A549 (cell line): ENCODE results near the gene EPS15. TPM values are rescaled to one million over a fixed set of nuclear protein-coding genes. Genes with fewer than 3 reads are reported as not detected.

Experiments used
- ATAC-seq, 2 experiments: fragments of 200-7000 bp in 1 of 2; fragments of >200 bp in 1 of 2; cut with Nextera tagmentation in 1 of 2; cut with Tn5 transposase in 1 of 2; 3 replicates each; pipeline versions ENCODE4 v1.8.0 to v1.9.1; 2018 to 2020; ENCODE audit warnings: mild to moderate bottlenecking in 1 of 2, moderate library complexity in 1 of 2
- CTCF ChIA-PET: fragments of 300-600 bp; sonication (Branson Sonifier 250); formaldehyde crosslinking; extraction: SDS; loops from one replicate; lab custom pipeline; 2021; ENCODE audit warnings: antibody characterized with exemption, inconsistent platforms; lab: Yijun Ruan, JAX
- POLR2A ChIA-PET: fragments of 350-600 bp; formaldehyde crosslinking; extraction: SDS; loops from one replicate; lab custom pipeline; 2021; ENCODE audit warnings: antibody characterized with exemption, inconsistent platforms; lab: Yijun Ruan, JAX
- DNase-seq, 2 experiments: peaks; one replicate each; pipeline versions ENCODE4 v3.0.0 to v3.0.0-alpha.2; 2011 to 2016; ENCODE audit warnings: low read depth in 1 of 2, low spot score in 1 of 2
- FAIRE-seq: peaks from 2 replicates; lab custom pipeline; 2011; peaks lifted over from hg19 to GRCh38; lab: Jason Lieb, UNC
- H3K27ac ChIP-seq, 2 experiments: fragments of >200 bp; sonication (Bioruptor Twin); formaldehyde crosslinking; 3 replicates each; pipeline ENCODE4 v1.5.1; 2016 to 2017
- H3K4me1 ChIP-seq: fragments of >200 bp; sonication (Bioruptor Twin); formaldehyde crosslinking; 3 replicates; pipeline ENCODE4 v1.6.1; 2016
- H3K4me2 ChIP-seq: fragments of >200 bp; sonication (Bioruptor Twin); formaldehyde crosslinking; 3 replicates; pipeline ENCODE4 v1.6.1; 2016
- H3K4me3 ChIP-seq: fragments of >200 bp; sonication (Bioruptor Twin); formaldehyde crosslinking; 3 replicates; pipeline ENCODE4 v1.5.1; 2016
- H3K9me3 ChIP-seq: fragments of >200 bp; sonication (Bioruptor Twin); formaldehyde crosslinking; 3 replicates; pipeline ENCODE4 v1.6.1; 2016
- BHLHE40 ChIP-seq: IDR thresholded peaks from 2 replicates; pipeline ENCODE4 v1.6.1; 2012; ENCODE audit warnings: low read depth, low read length, inconsistent platforms
- TFCP2L1 ChIP-seq: fragments of 250-450 bp; sonication (Bioruptor Pico); IDR thresholded peaks from 2 replicates; pipeline ENCODE4 v1.5.0; 2021; ENCODE audit warnings: mild to moderate bottlenecking
- ZFP36 ChIP-seq: fragments of 450-650 bp; IDR thresholded peaks from 2 replicates; pipeline ENCODE4 v1.6.1; 2014; ENCODE audit warnings: borderline replicate concordance; ENCODE audit not compliant: partially characterized antibody
- ZSCAN20 ChIP-seq: fragments of 250-450 bp; sonication (Bioruptor Pico); IDR thresholded peaks from 2 replicates; pipeline ENCODE4 v1.8.0; 2022; ENCODE audit warnings: mild to moderate bottlenecking, moderate library complexity
- WGBS: methylation state at CpG from one replicate; pipeline ENCODE4 v1.1.6; 2017; ENCODE audit errors: missing lambda C conversion rate; 5-methylcytosine and 5-hydroxymethylcytosine counted together
- polyA plus RNA-seq, 4 experiments: library from polyadenylated mRNA; depleted of rRNA in 3 of 4; stranded (reverse); fragments of >200 nt; fragmentation: RNase III in 1 of 4; extraction: RNeasy Plus Mini Kit Qiagen cat#74134 plus additional on column Dnase treatment in 1 of 4; gene quantifications; 2 replicates in 3 of 4; 3 replicates in 1 of 4; pipeline ENCODE4 v1.2.3, GENCODE V29; 2011 to 2017
- small RNA-seq, 6 experiments: library from RNA; depleted of rRNA; stranded (forward); fragments of <200 nt; gene quantifications; one replicate each; pipeline ENCODE3, GENCODE V24; 2012
- TF ChIP-seq, protein P1 (sequence below): fragments of 250-450 bp; sonication (Bioruptor Pico); IDR thresholded peaks from 2 replicates; pipeline ENCODE4 v1.5.0; 2020; ENCODE audit warnings: low read depth, mild to moderate bottlenecking, moderate library complexity
- TF ChIP-seq, protein P2 (sequence below): IDR thresholded peaks from 2 replicates; pipeline ENCODE4 v1.6.1; 2012

EPS15 gene
- polyA plus RNA-seq, 2 of the 4 experiments (the other 2 are of a cell fraction): 10.9 to 35.4 TPM

DNA sequence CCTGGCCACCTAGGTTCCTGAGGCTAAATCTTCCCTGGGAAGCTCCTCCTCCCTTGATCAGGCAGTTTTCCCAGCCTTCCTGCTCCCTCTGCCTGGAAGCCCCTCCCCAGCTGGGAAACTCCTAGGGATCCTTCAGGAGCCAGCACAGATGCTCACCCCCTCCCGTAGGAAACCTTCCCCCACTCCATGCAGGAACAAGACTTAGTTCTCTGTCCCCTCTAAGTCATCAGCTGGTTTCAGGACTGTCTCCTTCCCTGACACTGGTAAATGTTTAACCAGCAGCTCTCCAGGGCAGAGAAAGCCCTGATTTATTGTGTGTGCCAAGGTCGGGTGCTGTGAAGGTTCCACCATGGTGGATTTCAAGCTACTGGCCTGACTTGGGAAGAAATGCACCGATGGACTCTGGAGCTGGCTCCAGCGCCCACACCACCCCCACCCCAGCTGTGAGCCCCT is 213.7 kb downstream of the EPS15 start:
- FAIRE-seq (no peak), DNase-seq (peak; percentile 20 to 30), ATAC-seq (peak; percentile 31 to 65; a peak in 3 of 6 replicates)
- H3K4me3 ChIP-seq: no peak overlapping the region
- TF ChIP-seq BHLHE40 (no peak), ZSCAN20 (CRISPR knock-in tag) (no peak)
- TF ChIP-seq, protein P1, sequence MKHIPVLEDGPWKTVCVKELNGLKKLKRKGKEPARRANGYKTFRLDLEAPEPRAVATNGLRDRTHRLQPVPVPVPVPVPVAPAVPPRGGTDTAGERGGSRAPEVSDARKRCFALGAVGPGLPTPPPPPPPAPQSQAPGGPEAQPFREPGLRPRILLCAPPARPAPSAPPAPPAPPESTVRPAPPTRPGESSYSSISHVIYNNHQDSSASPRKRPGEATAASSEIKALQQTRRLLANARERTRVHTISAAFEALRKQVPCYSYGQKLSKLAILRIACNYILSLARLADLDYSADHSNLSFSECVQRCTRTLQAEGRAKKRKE (CRISPR knock-in tag): no peak
- H3K9me3 ChIP-seq: no peaks in the 10 kb centered on the region
- WGBS: 0% methylated on average over 2 of the region's 4 CpGs
- peak overlapping the region; percentile 59 to 81 for H3K27ac ChIP-seq
- peaks cover 33% of the 10 kb centered on the region for H3K4me1 ChIP-seq
- H3K4me2 ChIP-seq: peak overlapping the region; percentile 58
- ChIA-PET CTCF (interaction anchor here (4.4 kb wide), 1 partner anchor 9 kb away, joined by 38 read pairs; no protein-coding TSS in a partner anchor), POLR2A (interaction anchor here (0.6 kb wide), 1 partner anchor 351 kb away, joined by 4 read pairs; no protein-coding TSS in a partner anchor)

DNA sequence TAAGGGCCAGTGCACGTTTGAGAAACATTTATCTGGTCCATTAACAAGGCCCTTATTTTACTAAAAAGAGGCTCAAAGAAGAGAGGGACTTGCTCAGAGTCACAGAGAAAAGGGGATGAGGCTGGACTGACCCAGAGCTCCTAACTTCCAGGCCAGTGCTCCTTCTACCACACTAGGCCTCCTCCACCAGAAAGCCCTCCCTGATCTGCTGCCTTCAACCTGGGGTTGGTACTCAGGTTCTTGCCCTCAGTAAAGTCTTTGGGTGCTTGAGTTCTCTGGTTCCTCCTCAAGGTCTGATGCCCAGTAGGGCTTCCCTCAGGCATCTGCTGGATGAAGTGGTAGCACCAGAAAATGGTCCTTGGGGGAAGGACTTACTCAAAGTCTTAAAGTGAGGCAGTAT is 214.7 kb downstream of the EPS15 start:
- 52% methylated on average over 1 of the region's 1 CpG for WGBS
- TF ChIP-seq, protein P2, sequence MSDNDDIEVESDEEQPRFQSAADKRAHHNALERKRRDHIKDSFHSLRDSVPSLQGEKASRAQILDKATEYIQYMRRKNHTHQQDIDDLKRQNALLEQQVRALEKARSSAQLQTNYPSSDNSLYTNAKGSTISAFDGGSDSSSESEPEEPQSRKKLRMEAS: no peak
- TF ChIP-seq ZFP36 (peak; percentile 38), TFCP2L1 (CRISPR knock-in tag) (no peak)
- CTCF ChIA-PET: interaction anchor here (4.4 kb wide), 1 partner anchor 8 kb away, joined by 38 read pairs; no protein-coding TSS in a partner anchor
- POLR2A ChIA-PET: no interaction called here
- H3K9me3 ChIP-seq: no peaks in the 10 kb centered on the region
- no peak for FAIRE-seq
- H3K4me3 ChIP-seq: no peak overlapping the region
- no peak for ATAC-seq
- H3K27ac ChIP-seq: peak overlapping the region; percentile 59 to 81; a peak in 5 of 6 replicates
- DNase-seq: no peak
- H3K4me1 ChIP-seq: peaks cover 33% of the 10 kb centered on the region
- no peak overlapping the region for H3K4me2 ChIP-seq

Small RNA genes within 50 kb of the gene (small RNA-seq; reads per million reads assigned to genes)
- 0 reads per million in 6 experiments for gene RNU6-1281P
- 0 reads per million in 6 experiments for gene RNU6-877P

Other genes with a start within 250 kb of the EPS15 start
- 6.2 TPM in 2 replicates for gene TTC39A, start 188.7 kb downstream of the EPS15 start, polyA plus RNA-seq (2011; rRNA removed)
- 1.4 to 2.0 TPM (median 1.7 TPM) in 3 replicates for gene TTC39A, start 188.7 kb downstream of the EPS15 start, polyA plus RNA-seq (2017; fragmentation: RNase III; extraction: RNeasy Plus Mini Kit Qiagen cat#74134 plus additional on column Dnase treatment)
- 93.7 and 108 TPM in 2 replicates for gene OSBPL9, start 97.8 kb upstream of the EPS15 start, polyA plus RNA-seq (2011; rRNA removed)
- 45.1 to 52.9 TPM (median 52.6 TPM) in 3 replicates for gene OSBPL9, start 97.8 kb upstream of the EPS15 start, polyA plus RNA-seq (2017; fragmentation: RNase III; extraction: RNeasy Plus Mini Kit Qiagen cat#74134 plus additional on column Dnase treatment)